Activated naive CD4-positive, alpha-beta T cell treated with anti-CD3 and anti-CD28 coated beads, Interleukin-2, amount 50 U/mL, for 16 hours (primary cell): ENCODE results near the gene SSX2IP.
"Not testable (repeated sequence)": the region's sequence is repeated elsewhere in the genome, so short reads cannot be mapped to it uniquely, and the experiment has no call there.

Source experiments
- DNase-seq: peaks from one replicate; pipeline ENCODE4 v3.0.0-alpha.2; 2020

Gene SSX2IP

DNA sequence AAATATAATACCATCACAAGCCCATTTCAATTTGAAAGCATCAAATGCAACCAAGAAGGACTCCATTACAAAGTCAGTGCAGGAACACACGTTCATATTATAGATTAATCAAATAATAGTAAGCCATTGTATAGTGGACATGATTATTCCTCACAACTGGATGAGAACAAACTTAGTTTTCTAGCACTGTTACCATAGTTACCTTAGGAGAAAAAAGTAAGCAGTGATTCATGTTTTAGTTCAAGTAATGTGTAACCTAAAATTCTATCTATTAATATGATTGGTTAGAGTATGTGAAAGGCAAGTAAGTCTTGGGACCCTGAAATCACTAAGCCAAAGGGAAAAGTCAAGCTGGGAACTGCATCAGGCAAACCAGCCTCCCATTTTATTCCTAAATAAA, 15.2 kb downstream of the SSX2IP start:
- DNase-seq = no peak

DNA sequence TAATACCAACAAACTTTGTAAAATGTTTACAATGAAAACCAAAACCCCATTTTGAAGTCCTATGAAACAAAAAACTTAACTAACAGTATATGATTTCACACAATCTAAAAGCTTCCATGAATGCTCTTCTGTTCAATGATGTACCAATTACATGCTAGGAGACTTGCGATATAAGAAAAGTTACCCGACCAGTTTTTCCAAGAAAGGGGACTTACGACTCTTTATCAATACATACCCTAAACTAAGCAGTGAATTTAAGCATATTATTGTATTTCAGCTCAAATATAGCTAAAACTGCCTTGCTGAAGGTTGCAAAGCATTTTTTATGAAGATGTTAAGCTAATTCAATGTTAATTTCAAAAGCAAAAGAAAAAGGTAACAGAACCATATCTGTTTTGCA, 15.6 kb downstream of the SSX2IP start:
- no peak for DNase-seq

DNA sequence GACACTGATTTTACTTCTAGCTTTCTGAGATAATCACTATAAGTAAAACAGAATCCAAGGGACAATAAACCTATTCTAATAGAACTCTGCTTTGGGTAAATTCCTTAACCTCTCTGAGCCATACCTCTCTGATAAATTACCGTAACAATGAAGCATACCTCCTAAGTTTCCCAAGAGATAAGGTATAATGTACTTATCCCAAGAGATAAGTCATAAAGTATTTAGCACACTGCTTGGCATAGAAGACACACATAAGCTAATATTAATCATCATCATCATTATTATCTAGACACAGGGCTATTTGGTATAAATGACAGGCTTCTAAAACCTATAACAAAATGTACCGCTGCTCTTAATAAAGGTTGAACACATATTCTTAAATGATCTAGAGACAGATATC, 16.2 kb downstream of the SSX2IP start:
- DNase-seq = no peak

DNA sequence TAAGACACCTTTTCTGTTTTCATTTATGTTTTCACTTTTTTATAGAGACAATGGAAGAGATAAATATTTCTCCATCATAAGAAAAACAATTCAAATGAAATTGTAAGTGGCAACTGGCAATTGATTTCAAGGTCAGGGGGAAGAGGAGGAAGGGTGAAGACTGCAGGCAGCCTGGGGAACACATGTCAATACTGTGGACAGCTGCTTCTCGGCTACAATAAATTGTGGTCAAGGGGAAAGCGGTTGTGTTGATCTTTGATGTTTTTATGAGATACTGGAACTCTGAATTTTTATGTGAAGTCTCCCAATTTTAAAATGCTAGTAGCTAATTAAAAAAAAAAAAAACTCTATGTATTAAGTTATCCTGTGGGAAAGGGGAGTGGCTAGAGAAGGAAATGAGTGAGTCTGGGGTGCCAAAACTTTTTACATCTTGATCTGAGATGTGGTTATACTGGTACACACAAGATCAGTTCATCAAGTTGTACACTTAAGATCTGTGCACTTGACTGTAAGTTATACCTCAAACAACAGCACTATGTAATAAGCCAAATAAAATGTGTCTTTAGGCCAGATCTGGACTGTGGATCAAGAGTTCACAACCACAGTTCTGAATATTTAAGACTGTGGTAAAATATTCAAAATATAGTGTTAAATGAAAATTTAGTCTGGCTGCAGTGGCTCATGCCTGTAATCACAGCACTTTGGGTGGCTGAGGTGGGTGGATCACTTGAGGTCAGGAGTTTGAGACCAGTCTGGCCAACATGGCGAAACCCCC, 18.0 kb downstream of the SSX2IP start:
- DNase-seq = no peak

DNA sequence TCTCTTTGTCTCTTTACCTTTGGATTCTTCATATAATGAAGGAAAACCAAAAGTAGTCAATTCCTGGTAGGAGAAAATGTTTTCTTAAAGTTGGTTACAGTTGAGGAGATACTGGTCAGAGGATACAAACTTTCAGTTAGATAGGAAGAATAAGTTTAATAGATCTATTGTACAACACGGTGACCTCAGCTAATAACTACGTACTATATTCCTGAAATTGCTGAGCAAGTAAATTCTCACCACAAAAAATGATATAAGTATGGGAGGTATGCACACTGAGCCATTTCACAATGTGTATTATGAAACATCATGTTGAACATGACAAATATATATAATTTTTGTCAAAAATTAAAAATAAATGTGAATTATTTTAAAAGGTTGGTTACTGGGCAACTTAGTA, 20.4 kb downstream of the SSX2IP start:
- no peak for DNase-seq

DNA sequence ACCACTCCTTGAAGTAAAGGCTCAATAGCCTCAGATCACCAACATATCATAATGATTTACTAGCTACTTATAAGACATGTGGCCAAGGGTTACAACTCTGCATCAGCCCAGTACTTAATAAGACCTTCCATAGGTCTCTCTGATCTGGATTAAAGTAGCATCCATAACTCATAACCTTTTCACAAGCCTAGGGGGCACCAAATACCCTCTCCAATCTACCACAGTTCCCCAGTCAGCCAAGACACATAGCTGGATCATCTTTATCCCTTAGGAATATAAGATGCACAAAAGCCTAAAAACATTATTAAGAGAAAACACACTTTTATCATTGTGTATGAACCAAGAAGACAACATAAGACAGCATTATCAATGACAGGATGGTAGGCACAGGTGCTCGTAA, 22.1 kb downstream of the SSX2IP start:
- no peak for DNase-seq

DNA sequence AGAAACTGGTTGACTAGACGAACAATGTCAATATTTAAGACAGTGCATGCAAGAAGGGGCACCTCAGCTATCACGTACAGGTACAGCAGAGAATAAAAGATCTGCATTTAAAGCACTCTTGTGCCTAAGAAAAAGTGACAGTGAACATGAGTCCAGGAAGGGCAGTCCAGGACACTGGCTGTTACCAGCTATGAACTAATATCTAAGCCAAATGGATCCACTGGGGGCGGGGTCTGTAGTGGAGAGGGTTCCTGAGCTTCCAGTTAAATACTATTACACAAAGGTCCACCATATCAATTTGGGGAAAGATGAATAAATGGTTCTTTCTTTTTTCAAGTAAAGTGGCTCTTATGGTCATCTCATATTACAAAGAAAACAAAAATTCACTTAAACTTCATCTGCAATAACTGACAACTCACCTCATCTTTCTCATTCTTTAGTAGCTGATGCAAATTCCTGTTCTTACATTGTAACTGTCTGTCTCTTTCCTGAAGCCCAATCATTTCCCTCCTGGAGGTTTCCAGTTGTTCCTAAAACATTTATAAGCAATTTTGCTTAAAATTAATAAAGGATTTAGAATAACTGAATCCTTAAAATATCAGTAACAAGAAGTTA, 24.5 kb downstream of the SSX2IP start:
- no peak for DNase-seq

DNA sequence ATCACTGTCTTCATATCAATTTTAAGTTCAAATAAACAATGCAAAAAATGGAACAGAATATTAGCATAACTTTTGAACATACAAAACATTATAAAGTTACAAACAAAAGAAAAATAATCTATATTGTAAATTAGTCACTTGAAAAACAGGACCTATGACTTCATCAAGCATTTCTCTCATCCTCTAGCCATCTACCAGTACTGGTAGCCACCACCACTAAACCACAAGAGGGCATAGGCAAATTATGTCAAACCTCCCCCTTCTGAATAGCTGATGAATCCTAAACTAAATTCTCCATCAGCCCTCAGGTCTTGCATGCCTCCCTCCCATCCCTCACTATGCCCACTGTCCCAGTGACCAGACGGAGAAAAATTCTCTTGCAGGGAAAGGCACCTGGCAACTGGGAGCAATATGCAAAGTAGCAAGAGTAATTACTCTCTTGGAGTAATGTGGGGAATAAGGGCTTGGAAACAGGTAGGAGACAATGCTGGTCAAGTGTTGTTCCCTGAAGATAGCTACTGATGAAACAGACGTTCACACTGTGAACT, 37.1 kb downstream of the SSX2IP start:
- no peak for DNase-seq

DNA sequence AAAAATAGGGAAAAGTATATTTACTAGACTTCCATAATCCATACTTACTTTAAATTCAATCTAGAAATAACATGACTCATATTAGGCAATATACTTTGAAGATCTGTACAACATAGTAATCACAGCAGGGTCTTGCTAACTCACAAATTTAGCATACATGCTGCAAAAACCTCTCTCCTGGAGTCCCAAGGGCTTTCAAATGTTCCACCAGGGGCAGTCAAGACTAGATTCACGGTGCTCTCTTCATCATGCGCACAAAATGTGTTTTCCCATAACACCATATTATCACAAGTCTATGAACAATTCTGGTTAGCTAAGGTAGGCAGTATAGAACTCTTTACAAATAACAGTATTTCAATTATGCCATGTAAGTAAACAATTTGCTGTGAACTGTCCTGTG, 45.8 kb downstream of the SSX2IP start:
- no peak for DNase-seq

DNA sequence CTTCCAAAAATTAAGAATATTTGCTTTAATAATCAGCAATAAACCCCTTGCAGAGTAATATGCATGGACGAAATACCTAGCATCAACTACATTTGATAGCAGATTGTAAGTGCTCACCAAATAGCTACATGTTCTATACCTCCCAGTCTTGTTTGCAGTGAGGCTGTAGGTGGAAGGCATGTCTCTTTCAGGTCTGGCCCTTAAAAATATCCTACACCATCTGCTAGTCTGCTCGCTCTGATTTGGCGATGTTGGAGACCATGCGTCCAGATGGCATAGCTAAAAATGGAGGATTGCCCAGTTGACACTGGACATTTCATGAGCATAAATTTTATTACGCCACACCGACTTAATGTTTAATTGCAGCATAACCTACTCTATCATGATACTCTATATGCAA, 47.1 kb downstream of the SSX2IP start:
- DNase-seq = no peak

DNA sequence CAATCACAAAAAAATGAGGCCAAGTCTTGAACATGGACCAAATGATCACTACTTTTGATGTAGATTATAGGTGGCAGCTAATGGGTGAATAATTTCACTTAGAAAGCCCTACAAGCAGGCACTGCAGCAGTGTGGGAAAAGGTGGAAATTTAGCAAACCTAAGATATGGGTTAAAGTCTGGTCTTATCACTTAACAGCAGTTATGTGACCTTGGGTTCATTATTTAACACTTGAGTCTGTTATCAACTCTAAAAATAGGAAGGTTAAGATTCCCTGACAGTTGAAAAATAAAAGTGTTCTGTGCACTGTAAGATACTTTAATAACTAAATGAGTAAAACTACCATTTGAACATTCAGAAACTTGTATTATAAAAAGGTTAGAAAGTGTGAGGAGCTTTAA, 47.5 kb downstream of the SSX2IP start:
- DNase-seq = no peak

DNA sequence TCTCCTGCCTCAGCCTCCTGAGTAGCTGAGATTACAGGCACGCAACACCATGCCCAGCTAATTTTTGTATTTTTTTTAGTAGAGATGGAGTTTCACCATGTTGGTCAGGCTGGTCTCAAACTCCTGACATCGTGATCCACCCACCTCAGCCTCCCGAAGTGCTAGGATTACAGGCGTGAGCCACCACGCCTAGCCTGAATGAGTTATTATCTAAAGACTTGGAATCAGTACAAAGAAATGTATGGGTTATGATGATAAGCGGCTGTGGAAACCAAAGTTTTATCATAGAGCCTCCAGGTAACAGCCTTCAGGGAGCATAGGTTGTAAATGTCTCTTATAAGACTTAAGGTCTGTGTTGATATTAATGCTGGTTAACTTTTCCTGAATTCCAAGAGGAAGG, 50.5 kb downstream of the SSX2IP start:
- DNase-seq = not testable (repeated sequence)

DNA sequence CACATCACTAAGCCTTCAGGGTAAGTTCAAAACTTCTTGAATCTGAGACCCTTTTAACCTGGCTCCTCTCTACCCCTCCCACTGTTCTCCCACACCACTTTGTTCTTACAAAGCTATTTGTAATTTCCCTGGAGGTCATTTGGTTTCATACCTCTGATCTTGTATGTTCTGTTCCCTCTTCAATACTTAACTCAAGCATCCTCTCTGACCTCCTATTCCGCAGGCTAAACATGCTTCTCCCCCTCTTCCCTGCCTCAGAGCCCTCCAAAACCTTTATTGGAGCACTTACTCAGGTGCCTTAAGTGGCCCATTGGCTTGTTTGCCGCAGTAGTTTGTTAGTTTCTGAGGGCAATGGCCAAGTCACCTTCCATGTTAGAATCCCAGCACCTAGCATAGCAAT, 54.8 kb downstream of the SSX2IP start:
- DNase-seq = no peak

DNA sequence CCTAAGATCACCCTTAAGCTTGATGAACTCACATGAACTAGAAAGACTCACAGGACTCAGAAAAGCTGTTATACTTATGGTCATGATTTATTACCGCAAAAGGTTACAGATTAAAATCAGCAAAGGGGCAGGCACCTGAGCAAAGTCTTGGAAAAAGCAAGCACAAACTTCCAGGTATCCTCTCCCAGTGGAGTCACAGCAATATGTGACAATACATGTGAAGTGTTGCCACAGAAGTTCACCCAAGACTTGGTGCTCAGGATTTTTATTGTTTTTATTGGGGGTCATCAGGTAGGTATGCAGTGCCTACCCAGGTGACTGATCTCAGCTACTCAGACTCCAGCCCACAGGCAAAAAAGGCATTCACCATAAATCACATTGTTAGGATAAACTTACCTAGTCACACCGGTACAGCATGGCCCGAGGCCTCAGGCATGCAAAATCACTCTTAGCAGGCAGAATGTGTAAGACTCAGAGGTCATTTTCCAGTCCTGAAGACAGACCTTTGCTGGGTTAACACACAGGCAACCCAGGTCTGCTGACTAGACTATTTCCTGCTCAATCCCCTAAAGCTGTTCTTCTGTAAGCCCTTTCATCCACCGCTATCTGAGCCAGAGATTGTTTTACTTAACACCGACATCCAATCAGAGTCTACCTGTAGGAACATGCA, 55.6 kb downstream of the SSX2IP start:
- no peak for DNase-seq

DNA sequence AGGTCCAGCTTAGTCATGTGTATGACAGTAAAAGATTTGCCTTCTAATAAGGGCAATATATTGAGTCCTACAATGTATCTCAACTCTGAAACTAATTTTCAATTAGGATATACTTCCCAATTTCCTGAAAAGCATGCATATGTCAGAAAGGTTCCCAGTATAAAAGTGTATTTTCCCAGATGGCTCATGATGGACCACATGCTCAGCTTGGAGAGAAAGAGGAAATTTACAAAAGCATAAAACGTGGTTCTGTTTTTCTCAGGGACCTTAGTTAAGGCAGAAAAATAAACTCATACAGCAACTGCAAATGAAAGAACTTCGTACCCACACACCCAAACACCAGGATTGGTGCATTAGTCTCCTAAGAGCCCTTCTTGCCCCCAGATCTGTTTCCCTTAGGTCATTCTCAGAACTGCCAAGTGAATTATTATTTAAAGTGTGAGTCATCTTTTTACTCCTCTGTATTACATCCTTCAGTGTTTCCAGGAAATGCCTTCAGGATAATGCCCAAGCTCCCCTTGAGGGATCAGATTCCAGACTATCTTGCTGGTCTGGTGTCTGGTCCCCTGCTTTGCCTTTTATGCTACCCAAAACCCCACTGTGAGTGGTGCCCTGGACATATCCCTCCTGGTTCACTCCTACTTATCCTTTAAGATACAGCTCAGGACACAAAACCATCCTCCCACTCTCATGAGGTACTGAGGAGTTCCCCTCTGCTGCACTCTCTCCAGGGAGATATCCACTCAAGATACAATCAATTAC, 57.4 kb downstream of the SSX2IP start:
- DNase-seq = no peak

DNA sequence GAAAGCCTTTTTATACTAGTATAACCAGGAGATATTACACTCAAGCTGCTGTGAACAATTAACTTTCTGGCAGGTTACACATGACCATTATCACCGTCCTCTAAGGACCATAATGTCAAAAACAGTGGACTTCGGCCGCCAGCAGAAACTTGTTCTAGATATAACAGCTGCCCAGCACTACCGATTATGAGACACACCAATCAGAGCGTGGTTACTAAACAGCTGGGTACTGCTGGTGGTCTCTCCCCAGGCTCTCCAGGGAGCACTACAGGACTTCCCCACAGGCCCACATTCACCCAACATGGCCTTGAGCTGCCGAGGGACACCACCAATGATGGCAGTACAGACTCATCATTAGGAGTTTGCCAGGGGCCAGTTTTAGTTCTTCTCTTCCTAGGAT, 58.1 kb downstream of the SSX2IP start:
- DNase-seq = no peak

DNA sequence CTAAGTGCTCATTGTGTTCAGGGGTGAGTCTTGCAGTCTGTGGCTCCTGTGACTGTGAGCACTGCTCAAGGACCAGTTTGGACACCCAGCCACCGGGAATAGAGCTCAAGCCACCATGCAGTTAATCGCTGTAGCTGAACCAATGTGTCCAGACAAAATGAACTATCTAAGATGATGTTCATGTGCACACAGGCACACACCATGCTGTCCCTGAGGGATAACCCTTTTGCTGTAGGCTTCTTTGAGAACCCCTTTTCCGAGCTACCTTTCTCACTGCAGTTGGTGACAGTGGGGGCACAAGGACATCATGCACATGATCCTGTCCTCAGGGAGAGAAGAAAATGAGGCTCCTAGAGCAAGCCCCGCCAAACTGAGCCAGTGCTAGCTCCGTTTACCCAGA, 65.4 kb downstream of the SSX2IP start:
- no peak for DNase-seq

DNA sequence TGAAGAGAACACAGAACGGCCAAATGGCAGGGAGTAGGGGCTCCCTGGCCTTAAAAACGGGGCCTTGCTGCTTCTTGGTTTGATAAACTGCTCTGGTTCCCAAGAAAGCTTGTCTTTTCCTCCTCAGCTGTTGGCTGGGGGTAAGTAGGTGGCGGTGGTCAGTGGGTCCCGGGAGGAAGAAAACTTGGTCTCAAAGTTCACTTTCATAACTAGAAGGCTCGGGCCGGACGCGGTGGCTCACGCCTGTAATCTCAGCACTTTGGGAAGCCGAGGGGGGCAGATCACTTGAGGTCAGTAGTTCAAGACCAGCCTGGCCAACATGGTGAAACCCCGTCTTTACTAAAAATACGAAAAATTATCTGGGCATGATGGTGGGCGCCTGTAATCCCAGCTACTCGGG, 68.7 kb downstream of the SSX2IP start:
- no peak for DNase-seq

DNA sequence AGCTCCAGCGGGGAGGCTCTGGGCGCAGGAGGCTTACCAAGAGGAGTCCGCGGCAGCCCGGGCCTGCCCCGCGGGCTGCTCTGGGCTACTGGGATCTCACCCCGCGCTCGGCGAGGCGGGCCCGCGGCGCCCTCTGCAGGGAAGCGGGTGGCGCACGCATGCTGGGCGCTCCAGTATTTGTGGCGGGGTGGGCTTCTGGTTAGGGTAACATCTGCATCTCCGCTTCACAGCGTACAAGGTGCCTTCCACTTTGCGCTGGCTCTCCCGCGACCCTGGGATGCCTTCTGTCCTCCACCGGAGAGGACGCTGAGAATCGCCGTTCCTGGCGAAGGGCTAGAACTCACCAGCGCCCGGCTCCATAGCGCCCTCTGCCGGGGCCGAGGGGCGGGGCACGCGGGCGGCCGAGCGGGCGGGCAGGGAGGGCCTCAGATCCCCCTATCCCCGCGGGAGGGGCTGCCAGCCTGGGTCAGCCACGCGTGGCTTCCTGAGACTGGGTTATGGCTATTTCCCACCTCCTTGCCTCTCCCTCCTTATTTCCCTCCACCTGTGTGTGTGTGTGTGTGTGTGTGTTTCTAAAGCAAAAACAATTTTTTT, 69.4 kb downstream of the SSX2IP start:
- peak; percentile 80 for DNase-seq

DNA sequence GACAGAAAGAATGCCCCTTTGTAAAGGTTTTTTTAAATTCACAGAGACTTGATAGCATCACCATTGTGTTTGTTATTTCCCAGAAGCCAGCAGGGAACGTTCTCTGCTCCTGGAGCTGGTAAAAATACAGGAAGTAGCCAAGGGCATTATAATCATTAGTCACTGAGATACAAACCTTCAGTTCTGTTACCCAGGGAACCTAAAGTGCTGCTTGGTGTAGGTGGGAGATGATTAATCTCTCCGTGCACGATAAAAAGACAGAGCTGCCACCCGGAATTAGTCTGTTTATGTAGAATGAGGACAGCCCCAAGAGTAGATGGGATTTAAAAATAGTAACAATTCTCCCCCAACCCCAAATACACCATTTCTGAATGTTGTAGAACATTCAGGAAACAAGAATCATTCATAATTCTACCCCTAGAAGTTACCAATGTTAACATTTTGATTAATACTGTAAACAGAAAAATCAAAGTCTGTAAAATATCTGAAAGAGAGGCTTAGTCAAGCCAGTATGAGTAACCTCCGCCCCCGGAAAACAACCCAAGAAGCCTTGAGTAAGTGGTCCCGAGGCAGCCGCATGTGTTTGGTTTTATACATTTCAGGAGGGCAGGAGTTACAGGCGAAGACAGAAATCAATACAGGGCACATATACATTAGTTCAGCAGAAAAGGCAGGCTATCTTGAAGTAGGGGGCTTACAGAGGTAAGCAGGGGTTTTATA, 70.7 kb downstream of the SSX2IP start:
- peak; percentile 63 for DNase-seq

DNA sequence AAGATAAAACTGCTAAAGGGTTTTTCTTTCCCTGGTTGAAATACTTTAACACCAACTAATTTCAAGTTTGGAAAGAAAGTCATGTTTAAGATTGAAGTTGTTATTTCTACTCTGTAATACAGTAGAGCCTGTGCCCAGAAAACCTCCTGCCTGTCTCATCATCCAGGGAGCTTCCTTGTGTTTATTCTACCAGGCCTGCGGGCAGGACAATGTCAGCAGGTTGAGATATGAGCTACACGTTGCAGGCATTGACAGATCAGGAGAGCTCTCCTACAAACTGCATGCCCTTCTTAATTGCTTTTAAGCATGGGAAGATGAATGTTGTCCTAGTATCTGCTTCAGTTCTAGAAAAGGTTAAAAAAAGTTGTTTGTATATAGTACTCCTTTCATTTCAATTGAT, 72.9 kb downstream of the SSX2IP start:
- DNase-seq = no peak

DNA sequence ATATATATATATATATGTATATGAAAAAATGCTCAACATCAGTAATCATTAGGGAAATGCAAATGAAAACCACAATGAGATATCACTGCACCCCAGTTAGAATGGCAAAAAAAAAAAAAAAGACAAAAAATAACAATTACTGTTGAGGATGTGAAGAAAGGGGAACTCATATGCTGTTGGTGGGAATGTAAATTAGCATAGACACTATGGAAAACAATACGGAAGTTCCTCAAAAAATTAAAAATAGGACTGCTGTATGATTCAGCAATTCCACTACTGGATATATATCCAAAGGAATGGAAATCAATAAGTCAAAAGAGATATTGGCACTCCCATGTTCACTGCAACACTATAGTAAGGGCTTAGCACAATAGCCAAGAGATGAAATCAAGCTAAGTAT, 74.5 kb downstream of the SSX2IP start:
- DNase-seq = no peak
